NCI-H2196 (cell line): ENCODE results near the gene POGLUT3.

Experiments
- DNase-seq: peaks from one replicate; lab custom pipeline; 2025; ENCODE audit not compliant: unreplicated experiment; lab: John Stamatoyannopoulos, UW

The POGLUT3 gene

GRCh38 chr11:108500721-108501120 is 2.5 kb upstream of the POGLUT3 start:
- no peak for DNase-seq

DNA sequence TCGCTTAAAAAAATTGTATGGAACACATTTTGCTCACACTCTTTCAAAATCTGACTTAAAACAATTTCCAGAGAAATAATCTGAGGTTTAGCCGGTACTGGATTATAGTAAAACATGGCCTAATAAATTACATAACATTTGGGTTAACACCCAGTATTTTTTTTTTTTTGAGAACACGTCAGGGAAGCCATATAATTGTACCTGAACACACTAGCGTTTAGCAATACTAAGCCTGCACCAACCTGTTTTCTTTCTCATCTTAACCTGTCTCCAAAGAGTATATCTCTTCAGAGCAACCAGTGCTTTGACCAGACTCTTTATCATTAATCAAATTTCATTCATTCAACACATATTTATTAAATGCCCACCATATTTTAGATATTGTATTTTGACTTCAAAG is 2.0 kb upstream of the POGLUT3 start:
- no peak for DNase-seq

GRCh38 chr11:108498816-108499408 is 728 bp upstream of the POGLUT3 start:
- DNase-seq, result no peak

GRCh38 chr11:108497317-108498045 is 703 bp downstream of the POGLUT3 start:
- peak; percentile 86 for DNase-seq

DNA sequence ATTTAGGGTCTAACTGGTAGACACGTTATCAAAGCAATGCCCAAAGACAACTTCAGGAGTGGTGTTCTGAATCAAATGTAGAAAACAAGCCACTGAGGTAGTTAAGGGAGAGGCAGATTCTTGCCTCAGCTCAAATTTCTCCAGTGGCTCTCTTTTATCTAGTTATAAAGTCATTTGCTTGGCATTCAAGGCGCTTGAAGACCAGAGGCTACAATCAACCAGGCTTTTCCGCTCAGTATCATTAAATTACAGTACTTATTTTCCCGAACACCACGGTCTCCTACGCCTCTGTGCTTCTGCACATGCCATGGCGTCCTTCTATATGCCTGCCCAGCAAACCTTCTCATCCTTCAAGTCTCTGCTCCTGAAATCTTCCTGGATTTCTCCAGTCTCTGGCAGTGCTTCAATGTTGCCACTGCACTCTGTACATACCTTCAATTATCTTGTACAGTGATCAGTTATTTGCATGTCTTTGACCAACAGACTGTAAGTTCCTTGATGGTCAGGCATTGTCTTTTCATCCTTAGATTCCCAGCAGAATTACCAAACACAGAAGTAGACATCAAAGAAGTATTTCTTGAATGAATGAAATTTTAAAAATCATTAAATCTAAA is 1.4 kb downstream of the POGLUT3 start:
- DNase-seq, result no peak

GRCh38 chr11:108495326-108495725 is 2.9 kb downstream of the POGLUT3 start:
- no peak for DNase-seq

GRCh38 chr11:108494182-108494581 is 4.0 kb downstream of the POGLUT3 start:
- DNase-seq, result peak; percentile 40

DNA sequence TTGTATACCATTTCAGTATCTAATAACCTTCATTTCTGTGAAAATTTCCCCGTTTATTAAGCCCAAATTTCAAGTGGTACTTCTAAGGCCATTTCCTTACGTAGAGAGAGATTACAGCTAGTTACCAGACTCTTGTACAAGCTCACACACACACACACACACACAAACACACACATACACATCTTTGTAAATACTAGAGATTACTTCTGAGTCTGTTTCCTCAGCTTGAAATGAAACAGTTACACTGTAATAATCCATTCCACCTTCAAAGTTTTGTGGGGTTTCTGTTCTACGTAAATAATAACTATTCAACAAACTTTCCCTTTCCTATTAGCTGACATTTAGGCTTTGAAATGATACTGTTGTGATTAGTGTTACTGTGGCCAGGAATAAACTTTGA is 6.2 kb downstream of the POGLUT3 start:
- DNase-seq, result no peak

DNA sequence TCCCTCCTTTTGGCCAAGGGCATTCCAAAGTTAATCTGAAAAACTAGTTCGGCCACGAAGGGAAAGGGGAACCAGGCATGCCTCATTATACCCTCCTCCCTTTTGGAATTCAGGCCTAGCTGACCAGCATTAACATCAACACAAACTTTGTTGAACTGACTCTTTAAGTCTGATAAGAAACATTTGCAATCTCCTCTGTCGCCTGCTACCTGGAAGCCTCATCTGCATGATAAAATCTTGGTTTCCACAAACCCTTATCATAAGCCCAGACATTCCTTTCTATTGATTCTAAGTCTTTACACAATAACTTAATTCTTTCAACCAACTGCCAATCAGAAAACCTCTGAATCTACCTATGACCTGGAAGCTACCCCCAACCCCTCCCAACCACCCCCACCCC is 11.4 kb downstream of the POGLUT3 start:
- DNase-seq, result no peak

- DNase-seq, result no peak
These were observed 11.9 kb downstream of the POGLUT3 start for GRCh38 chr11:108486331-108486730.

DNA sequence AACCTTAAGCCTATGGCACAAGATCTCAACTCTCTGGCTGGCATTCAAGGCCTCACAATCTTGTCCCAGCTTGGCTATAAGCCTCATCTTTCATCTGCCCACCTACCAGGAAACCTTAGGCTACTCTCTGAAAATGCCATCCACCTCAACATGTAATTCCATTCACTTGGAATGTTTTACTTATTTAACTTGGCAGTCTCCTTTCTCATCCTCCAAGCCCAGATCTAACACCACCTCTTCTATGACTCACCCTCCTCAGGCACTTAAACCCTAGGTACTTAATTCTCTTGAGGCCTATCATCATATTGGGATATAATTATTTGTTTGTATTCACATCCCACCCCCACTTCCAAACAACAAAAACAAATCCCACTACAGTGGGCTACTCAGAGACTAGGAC is 15.0 kb downstream of the POGLUT3 start:
- DNase-seq, result no peak

- no peak for DNase-seq
These were observed 23.3 kb downstream of the POGLUT3 start for GRCh38 chr11:108474664-108475463.

DNA sequence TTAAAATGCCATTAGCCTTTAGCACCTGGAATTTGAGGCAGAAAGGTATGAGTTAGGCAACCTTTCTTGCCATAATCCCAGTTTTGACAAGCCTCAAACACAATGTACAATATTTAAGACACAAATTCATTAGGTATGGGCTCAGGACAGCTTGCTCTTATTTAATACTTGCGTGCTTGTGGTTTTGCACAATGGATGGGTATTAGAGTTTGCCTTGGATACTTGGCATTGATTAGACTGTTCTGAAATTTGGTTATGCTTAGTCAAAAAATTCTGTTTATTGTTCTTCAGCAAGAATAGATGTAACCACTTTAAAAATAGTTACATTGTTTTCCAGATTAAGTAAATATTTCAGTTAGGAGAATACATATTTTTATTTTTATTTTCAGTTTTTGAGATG is 25.5 kb downstream of the POGLUT3 start:
- DNase-seq, result no peak

GRCh38 chr11:108468478-108468864 is 29.7 kb downstream of the POGLUT3 start:
- DNase-seq, result no peak

GRCh38 chr11:108467091-108467823 is 30.9 kb downstream of the POGLUT3 start, which contains the start of gene C11orf65:
Gene C11orf65 (minus strand): TSS chr11:108467529. CDS start chr11:108461559, 5,970 bp downstream.
- DNase-seq, result peak; percentile 97

GRCh38 chr11:108466405-108466804 is 31.8 kb downstream of the POGLUT3 start:
- DNase-seq, result no peak

DNA sequence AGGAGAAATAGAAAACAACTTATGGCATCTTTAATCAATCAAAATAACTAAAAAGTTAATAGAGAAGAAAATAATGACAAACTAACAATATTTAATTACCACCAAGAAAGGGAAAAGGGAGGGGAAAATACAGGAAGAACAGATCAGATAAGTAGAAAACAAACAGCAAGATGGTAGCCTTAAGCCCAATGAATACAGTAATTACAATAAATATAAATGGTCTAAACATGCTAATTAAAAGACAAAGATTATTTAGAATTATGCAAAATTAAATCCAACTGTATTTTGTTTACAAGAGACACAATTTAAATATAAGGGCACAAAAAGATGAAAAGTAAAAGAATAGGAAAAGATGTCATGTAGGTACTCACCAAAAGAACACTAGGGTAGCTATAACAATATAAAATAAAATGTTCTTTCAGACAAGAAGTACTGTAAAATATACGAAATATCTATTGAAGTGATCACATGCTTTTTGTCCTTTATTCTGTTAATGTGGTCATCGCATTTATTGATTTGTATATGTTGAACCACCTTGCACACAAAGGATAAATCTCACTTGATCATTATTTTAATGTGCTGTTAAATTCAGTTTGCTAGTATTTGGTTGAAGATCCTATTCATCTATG is 44.9 kb downstream of the POGLUT3 start:
- DNase-seq, result no peak
